Astrocyte (in vitro differentiated cells and primary cell): ENCODE measurements around the gene CAND2.

ENCODE experiments used
- EZH2 ChIP-seq: IDR thresholded peaks from 2 replicates; pipeline ENCODE4 v1.6.1; 2012; ENCODE audit warnings: mild to moderate bottlenecking, low read length, inconsistent platforms; ENCODE audit not compliant: insufficient read depth
- TF ChIP-seq, protein P1 (sequence below): IDR thresholded peaks from 2 replicates; pipeline ENCODE4 v1.5.1; 2011; ENCODE audit warnings: low read depth, mild to moderate bottlenecking, inconsistent platforms, low read length, moderate library complexity; ENCODE audit not compliant: insufficient read depth

DNA sequence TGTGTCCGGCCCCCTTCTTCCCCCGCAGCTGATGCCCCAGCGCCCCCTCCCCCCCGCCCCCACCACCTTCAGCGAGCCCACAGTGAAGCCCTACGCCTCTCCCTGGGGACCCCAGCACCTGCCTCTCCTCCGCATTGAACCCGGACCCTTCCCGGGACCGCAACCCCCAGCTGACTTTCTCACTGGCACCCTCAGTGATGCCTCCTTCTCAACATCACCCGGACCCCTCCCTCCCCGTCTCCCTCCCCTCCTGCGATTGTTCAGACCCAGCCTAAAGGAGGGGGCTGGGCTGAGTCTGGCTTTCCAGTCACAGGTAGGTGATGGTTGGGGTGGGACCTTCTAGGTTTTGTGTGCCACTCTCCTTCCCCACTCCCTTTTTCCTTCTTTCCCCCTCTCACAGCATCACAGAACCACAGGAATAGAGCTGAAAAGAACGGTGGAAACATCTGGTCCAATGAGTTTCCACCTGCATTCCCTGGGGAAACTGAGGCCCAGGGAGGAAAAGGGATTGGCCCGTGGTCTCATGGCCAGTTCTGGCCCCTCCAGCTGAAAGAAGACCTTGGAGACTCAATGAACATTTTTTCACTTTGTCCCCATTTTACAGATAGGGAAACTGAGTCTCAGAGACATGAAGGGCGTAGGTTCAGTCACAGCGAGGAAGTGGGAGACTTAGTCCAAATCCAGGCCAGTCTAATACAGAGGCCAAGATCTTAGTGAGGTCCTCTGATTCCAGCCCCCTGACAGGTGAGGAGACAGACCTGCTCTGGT is 828 bp downstream of the CAND2 start:
- TF ChIP-seq, protein P1, sequence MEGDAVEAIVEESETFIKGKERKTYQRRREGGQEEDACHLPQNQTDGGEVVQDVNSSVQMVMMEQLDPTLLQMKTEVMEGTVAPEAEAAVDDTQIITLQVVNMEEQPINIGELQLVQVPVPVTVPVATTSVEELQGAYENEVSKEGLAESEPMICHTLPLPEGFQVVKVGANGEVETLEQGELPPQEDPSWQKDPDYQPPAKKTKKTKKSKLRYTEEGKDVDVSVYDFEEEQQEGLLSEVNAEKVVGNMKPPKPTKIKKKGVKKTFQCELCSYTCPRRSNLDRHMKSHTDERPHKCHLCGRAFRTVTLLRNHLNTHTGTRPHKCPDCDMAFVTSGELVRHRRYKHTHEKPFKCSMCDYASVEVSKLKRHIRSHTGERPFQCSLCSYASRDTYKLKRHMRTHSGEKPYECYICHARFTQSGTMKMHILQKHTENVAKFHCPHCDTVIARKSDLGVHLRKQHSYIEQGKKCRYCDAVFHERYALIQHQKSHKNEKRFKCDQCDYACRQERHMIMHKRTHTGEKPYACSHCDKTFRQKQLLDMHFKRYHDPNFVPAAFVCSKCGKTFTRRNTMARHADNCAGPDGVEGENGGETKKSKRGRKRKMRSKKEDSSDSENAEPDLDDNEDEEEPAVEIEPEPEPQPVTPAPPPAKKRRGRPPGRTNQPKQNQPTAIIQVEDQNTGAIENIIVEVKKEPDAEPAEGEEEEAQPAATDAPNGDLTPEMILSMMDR, result no peak
- no peak for TF ChIP-seq EZH2
